ENCODE measurements around the gene BAIAP2L2. TPM values are rescaled to one million over a fixed set of nuclear protein-coding genes. Genes with fewer than 3 reads are reported as not detected.

The BAIAP2L2 gene
- total and polyA plus RNA-seq, 2 donors (not counting 3 experiments of a cell fraction or from before 2014, with no cell fraction given) = 0.20 to 0.35 TPM

- BruUV-seq (replicated peaks) = no TSS peak
- no peaks in the 10 kb centered on the region for H3K9me1 ChIP-seq (replicated peaks; ENCODE audit: control insufficient read depth, extremely low read depth, insufficient read depth, low read length)
- no peaks in the 10 kb centered on the region for H3K36me3 ChIP-seq (ENCODE audit: control insufficient read depth in 2 of 2, extremely low read depth in 1 of 2, insufficient read depth in 2 of 2, low read length in 2 of 2)
- no peaks in the 10 kb centered on the region for H3K4me1 ChIP-seq (ENCODE audit: control insufficient read depth, extremely low read depth, insufficient read depth, low read length)
- no peak overlapping the region for H3K4me3 ChIP-seq (replicated peaks in 1 of 3; ENCODE audit: insufficient read depth in 1 of 3, low read depth in 1 of 3, low read length in 3 of 3)
- dilution Hi-C loops (cut with MboI; ENCODE audit: extremely low pct_ligation_motif_present, low sequenced_read_pairs) (no loop called here), intact Hi-C loops (cut with micrococcal nuclease) (no loop called here)
- no peak overlapping the region for H3K9ac ChIP-seq (replicated peaks; ENCODE audit: extremely low read depth, insufficient read depth, low read length)
- H3K79me2 ChIP-seq (ENCODE audit: control insufficient read depth, insufficient read depth, low read length) = no peaks in the 10 kb centered on the region
- FAIRE-seq (no peak), DNase-seq (ENCODE audit: low read depth, low spot score) (no peak)
- H3K9me3 ChIP-seq (replicated peaks; ENCODE audit: control insufficient read depth, insufficient read depth, low read length) = no peaks in the 10 kb centered on the region
- H3K27me3 ChIP-seq (ENCODE audit: control insufficient read depth in 2 of 2, insufficient read depth in 2 of 2, low read length in 2 of 2) = no peaks in the 10 kb centered on the region
- no peak overlapping the region for H3K4me2 ChIP-seq (ENCODE audit: insufficient read depth, low read length)
- TF ChIP-seq MAX (IDR thresholded peaks at IDR 0.05; ENCODE audit: insufficient read depth, insufficient read length) = no peak
- TF ChIP-seq POLR2A (IDR thresholded peaks at IDR 0.05; ENCODE audit: low read depth, low read length) = no peak
- no peak for TF ChIP-seq CTCF (IDR thresholded peaks at IDR 0.05; ENCODE audit: extremely low read depth in 1 of 2, insufficient read depth in 1 of 2, low read depth in 1 of 2, low read length in 2 of 2)
- TF ChIP-seq MYC (IDR thresholded peaks at IDR 0.05; ENCODE audit: low read depth, low read length) = no peak
- no peak for TF ChIP-seq EZH2 (IDR thresholded peaks at IDR 0.05; ENCODE audit: borderline replicate concordance, low read depth, low read length, severe bottlenecking)
- TF ChIP-seq FOS (IDR thresholded peaks at IDR 0.05; ENCODE audit: borderline replicate concordance, insufficient read depth, low read length) = no peak
- TF ChIP-seq GATA2 (IDR thresholded peaks at IDR 0.05; ENCODE audit: insufficient read depth, insufficient read length, low read depth, low read length) = no peak
- TF ChIP-seq POLR2AphosphoS5 (IDR thresholded peaks at IDR 0.05; ENCODE audit: insufficient read depth, low read depth, low read length) = no peak
- no peak for TF ChIP-seq JUN (IDR thresholded peaks at IDR 0.05; ENCODE audit: borderline replicate concordance, insufficient read depth, insufficient read length, low read depth)
- CTCF ChIA-PET = interaction anchor here (2.2 kb wide), 1 partner anchor 10 kb away, joined by 15 read pairs; no protein-coding TSS in a partner anchor
- H3K27ac ChIP-seq (ENCODE audit: insufficient read depth, low read depth, low read length) = no peak overlapping the region
- no peak overlapping the region for H2AFZ ChIP-seq (ENCODE audit: low read depth, low read length)
- POLR2A ChIA-PET = no interaction called here
- H4K20me1 ChIP-seq (replicated peaks; ENCODE audit: control insufficient read depth, extremely low read depth, insufficient read depth, low read length) = no peaks in the 10 kb centered on the region
Measured at GRCh38 chr22:38042488-38042790, 68.0 kb downstream of the BAIAP2L2 start.
